Natural killer cell (primary cell): ENCODE results near the gene PKN2. TPM values are rescaled to one million over a fixed set of nuclear protein-coding genes. Genes with fewer than 3 reads are reported as not detected.

Experiments used
- ATAC-seq, 3 donors: fragments of 150-1000 bp in 2 of 3; fragments of 200-7000 bp in 1 of 3; cut with Tn5 transposase; 1 replicate in 1 of 3; 2 replicates in 2 of 3; pipeline ENCODE4 v1.10.0; 2021; ENCODE audit warnings: mild to moderate bottlenecking in 2 of 3, moderate library complexity in 2 of 3
- DNase-seq, 2 donors: peaks; one replicate each; pipeline versions ENCODE4 v3.0.0 to v3.0.0-alpha.2; 2013 to 2021; ENCODE audit warnings: mixed read lengths in 1 of 2
- H3K27ac ChIP-seq: one replicate; pipeline ENCODE4 v1.5.1; 2013; ENCODE audit warnings: mild to moderate bottlenecking, low read length
- H3K27me3 ChIP-seq: one replicate; pipeline ENCODE4 v1.6.1; 2013; ENCODE audit warnings: low read length; ENCODE audit not compliant: control insufficient read depth, insufficient read depth
- H3K36me3 ChIP-seq: one replicate; pipeline ENCODE4 v1.6.1; 2013; ENCODE audit warnings: low read length; ENCODE audit not compliant: control insufficient read depth, insufficient read depth
- H3K4me1 ChIP-seq: one replicate; pipeline ENCODE4 v1.6.1; 2013; ENCODE audit warnings: low read length; ENCODE audit not compliant: control insufficient read depth, insufficient read depth
- H3K4me3 ChIP-seq: one replicate; pipeline ENCODE4 v1.5.1; 2013; ENCODE audit warnings: low read length
- H3K9me3 ChIP-seq: one replicate; pipeline ENCODE4 v1.6.1; 2013; ENCODE audit warnings: low read length; ENCODE audit not compliant: control insufficient read depth, insufficient read depth
- H3K27ac Mint-ChIP-seq, 2 donors: one replicate each; pipeline ENCODE4 v1.8.0; 2022; ENCODE audit warnings: mild to moderate bottlenecking in 2 of 2, mixed read lengths in 2 of 2, moderate library complexity in 1 of 2
- H3K27me3 Mint-ChIP-seq, 2 donors: one replicate each; pipeline ENCODE4 v1.8.0; 2022; ENCODE audit warnings: low read depth in 2 of 2, mixed read lengths in 2 of 2
- H3K36me3 Mint-ChIP-seq: one replicate; pipeline ENCODE4 v1.8.0; 2022; ENCODE audit warnings: mixed read lengths
- H3K4me1 Mint-ChIP-seq, 2 donors: one replicate each; pipeline ENCODE4 v1.8.0; 2022; ENCODE audit warnings: mixed read lengths in 2 of 2
- H3K4me3 Mint-ChIP-seq: one replicate; pipeline ENCODE4 v1.8.0; 2022; ENCODE audit warnings: mild to moderate bottlenecking, moderate library complexity, mixed read lengths
- H3K9me3 Mint-ChIP-seq, 2 donors: one replicate each; pipeline ENCODE4 v1.8.0; 2022; ENCODE audit warnings: mixed read lengths in 2 of 2
- WGBS: methylation state at CpG from one replicate; pipeline ENCODE4 v1.1.7; 2013; ENCODE audit warnings: missing lambda C conversion rate; ENCODE audit not compliant: insufficient coverage; 5-methylcytosine and 5-hydroxymethylcytosine counted together
- intact Hi-C: fragments of 100-400 bp; cut with micrococcal nuclease; formaldehyde crosslinking; loops from one replicate; pipeline ENCODE4 v1.14.2; 2022
- total RNA-seq, 4 donors: library from RNA; stranded (reverse); fragments of 120-200 nt in 1 of 4; gene quantifications; one replicate each; pipeline versions ENCODE4 v1.2.3 to v1.2.4, GENCODE V29; 2013 to 2022
- TF ChIP-seq, protein P1 (sequence below): fragments of 200-600 bp; IDR thresholded peaks from one replicate; pipeline ENCODE4 v1.8.0; 2022; ENCODE audit warnings: antibody characterized with exemption

PKN2 gene
- total RNA-seq, 3 donors from 2014 or later (not counting 1 experiment from before 2014, with no cell fraction given) = 40.8 to 50.1 (median 47.2) TPM

DNA sequence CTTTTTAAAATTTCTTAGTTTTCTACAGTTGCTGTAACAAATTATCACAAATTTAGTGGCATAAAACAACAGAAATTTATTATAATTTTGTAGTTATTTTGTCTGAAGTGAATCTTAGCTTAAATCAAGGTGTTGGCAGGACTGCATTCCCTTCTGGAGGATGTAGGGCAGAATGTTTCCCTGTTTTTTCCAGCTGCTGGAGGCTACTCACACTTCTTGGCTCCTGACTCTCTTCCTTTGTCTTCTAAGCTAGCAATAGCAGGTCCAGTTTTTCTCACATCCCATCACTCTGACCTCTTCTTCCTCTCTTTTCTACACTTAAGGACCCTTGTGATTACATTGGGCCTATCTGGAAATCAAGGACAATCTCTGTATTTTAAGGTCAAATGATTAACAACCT, 84.1 kb downstream of the PKN2 start:
- H3K27ac ChIP-seq = no peak overlapping the region
- no peaks in the 10 kb centered on the region for H3K27me3 Mint-ChIP-seq
- DNase-seq (no peak), ATAC-seq (no peak)
- no peak overlapping the region for H3K4me3 ChIP-seq
- no peaks in the 10 kb centered on the region for H3K27me3 ChIP-seq
- no peaks in the 10 kb centered on the region for H3K36me3 Mint-ChIP-seq
- peak overlapping the region in 1 of 2 donors; percentile 39 for H3K27ac Mint-ChIP-seq
- no peak overlapping the region for H3K4me3 Mint-ChIP-seq
- TF ChIP-seq, protein P1, sequence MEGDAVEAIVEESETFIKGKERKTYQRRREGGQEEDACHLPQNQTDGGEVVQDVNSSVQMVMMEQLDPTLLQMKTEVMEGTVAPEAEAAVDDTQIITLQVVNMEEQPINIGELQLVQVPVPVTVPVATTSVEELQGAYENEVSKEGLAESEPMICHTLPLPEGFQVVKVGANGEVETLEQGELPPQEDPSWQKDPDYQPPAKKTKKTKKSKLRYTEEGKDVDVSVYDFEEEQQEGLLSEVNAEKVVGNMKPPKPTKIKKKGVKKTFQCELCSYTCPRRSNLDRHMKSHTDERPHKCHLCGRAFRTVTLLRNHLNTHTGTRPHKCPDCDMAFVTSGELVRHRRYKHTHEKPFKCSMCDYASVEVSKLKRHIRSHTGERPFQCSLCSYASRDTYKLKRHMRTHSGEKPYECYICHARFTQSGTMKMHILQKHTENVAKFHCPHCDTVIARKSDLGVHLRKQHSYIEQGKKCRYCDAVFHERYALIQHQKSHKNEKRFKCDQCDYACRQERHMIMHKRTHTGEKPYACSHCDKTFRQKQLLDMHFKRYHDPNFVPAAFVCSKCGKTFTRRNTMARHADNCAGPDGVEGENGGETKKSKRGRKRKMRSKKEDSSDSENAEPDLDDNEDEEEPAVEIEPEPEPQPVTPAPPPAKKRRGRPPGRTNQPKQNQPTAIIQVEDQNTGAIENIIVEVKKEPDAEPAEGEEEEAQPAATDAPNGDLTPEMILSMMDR = no peak
- no peaks in the 10 kb centered on the region for H3K9me3 Mint-ChIP-seq
- no peaks in the 10 kb centered on the region for H3K9me3 ChIP-seq
- H3K4me1 Mint-ChIP-seq = peaks cover 13 to 15% of the 10 kb centered on the region in 2 donors
- peaks cover 19% of the 10 kb centered on the region for H3K36me3 ChIP-seq
- H3K4me1 ChIP-seq = no peaks in the 10 kb centered on the region
- intact Hi-C loops = no loop called here

GRCh38 chr1:88768816-88769215, 84.7 kb downstream of the PKN2 start:
- Mint-ChIP-seq H3K4me3 (no peak overlapping the region), H3K27ac (peak overlapping the region in 1 of 2 donors; percentile 39), H3K9me3 (no peaks in the 10 kb centered on the region), H3K27me3 (no peaks in the 10 kb centered on the region), H3K36me3 (no peaks in the 10 kb centered on the region), H3K4me1 (peaks cover 18 to 21% of the 10 kb centered on the region in 2 donors)
- TF ChIP-seq, protein P1 = no peak
- H3K4me1 ChIP-seq = no peaks in the 10 kb centered on the region
- 92% methylated on average over 5 of the region's 5 CpGs for WGBS
- no peaks in the 10 kb centered on the region for H3K9me3 ChIP-seq
- H3K4me3 ChIP-seq = no peak overlapping the region
- no peak for ATAC-seq
- H3K36me3 ChIP-seq = peaks cover 24% of the 10 kb centered on the region
- intact Hi-C loops = no loop called here
- H3K27me3 ChIP-seq = no peaks in the 10 kb centered on the region
- no peak overlapping the region for H3K27ac ChIP-seq
- DNase-seq = no peak

DNA sequence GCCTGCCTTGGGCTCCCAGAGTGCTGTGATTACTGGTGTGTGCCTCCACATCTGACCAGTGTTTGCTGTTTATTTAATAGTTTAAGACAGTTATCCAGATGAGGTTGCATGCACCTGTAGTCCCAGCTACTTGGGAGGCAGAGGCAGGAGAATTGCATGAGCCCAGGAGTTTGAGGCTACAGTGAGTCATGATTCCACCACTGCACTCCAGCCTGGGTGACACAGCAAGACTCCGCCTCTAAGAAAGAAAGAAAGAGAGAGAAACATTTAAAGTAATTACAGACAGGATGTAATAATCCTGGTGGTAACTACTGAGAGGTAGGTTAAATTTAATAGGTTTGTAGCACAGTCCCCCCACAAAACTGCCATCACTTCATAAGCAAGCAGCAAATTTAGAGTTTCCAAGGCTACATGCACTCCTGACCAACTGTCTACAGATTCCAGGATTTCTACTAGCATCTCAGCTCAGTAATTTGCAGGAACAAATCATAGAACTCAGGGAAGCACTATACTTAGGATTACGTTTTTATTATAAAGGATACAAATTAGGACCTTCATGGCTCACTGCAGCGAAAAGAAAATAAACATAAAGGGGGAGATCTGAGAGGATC, 89.6 kb downstream of the PKN2 start:
- H3K27me3 ChIP-seq = no peaks in the 10 kb centered on the region
- H3K36me3 ChIP-seq = peaks cover 43% of the 10 kb centered on the region
- 90% methylated on average over 2 of the region's 3 CpGs for WGBS

More for the DNA sequence above, 89.6 kb downstream of the PKN2 start:
- Mint-ChIP-seq H3K27me3 (no peaks in the 10 kb centered on the region), H3K4me3 (no peak overlapping the region), H3K9me3 (no peaks in the 10 kb centered on the region), H3K36me3 (peaks cover 17% of the 10 kb centered on the region), H3K4me1 (peaks cover 11 to 12% of the 10 kb centered on the region in 2 donors), H3K27ac (peak overlapping the region in 1 of 2 donors; percentile 59)
- H3K4me3 ChIP-seq = no peak overlapping the region
- no peaks in the 10 kb centered on the region for H3K4me1 ChIP-seq
- no peaks in the 10 kb centered on the region for H3K9me3 ChIP-seq
- ATAC-seq (peak in 1 of 3 donors; percentile 12), DNase-seq (no peak)
- TF ChIP-seq, protein P1 = no peak
- intact Hi-C loops = no loop called here
- H3K27ac ChIP-seq = no peak overlapping the region
